IMR-90 (cell line): ENCODE measurements around the gene PLCL1. TPM values are rescaled to one million over a fixed set of nuclear protein-coding genes. Genes with fewer than 3 reads are reported as not detected.

Experiments used
- ATAC-seq: fragments of 200-7000 bp; cut with Tn5 transposase; 2 replicates; pipeline ENCODE4 v1.9.1; 2020; ENCODE audit warnings: low read depth, mild to moderate bottlenecking, moderate library complexity
- BruUV-seq: library from RNA; stranded (reverse); fragments of 400-500 nt; replicated peaks from 2 replicates; lab custom pipeline; 2021; lab: Mats Ljungman, UMichigan
- CTCF ChIA-PET: fragments of 300-600 bp; formaldehyde crosslinking; extraction: SDS; loops from one replicate; lab custom pipeline; 2021; ENCODE audit warnings: antibody characterized with exemption; lab: Yijun Ruan, JAX
- POLR2A ChIA-PET: fragments of 300-600 bp; sonication (Branson Sonifier 250); formaldehyde crosslinking; loops from one replicate; lab custom pipeline; 2022; ENCODE audit warnings: antibody characterized with exemption; ENCODE audit not compliant: unreplicated experiment; lab: Charles Lee
- DNase-seq: peaks from one replicate; pipeline ENCODE4 v3.0.0; 2013
- H2AFZ ChIP-seq: replicated peaks from 2 replicates; pipeline ENCODE3; 2013; ENCODE audit warnings: low read length, mild to moderate bottlenecking; ENCODE audit not compliant: poor library complexity
- H2AK5ac ChIP-seq: 2 replicates; pipeline ENCODE4 v1.6.1; 2013; ENCODE audit warnings: low read depth, low read length, inconsistent platforms
- H2AK9ac ChIP-seq: replicated peaks from 2 replicates; pipeline ENCODE3; 2013; ENCODE audit warnings: mild to moderate bottlenecking, low read depth, low read length, moderate library complexity; ENCODE audit not compliant: poor library complexity
- H2BK120ac ChIP-seq: 2 replicates; pipeline ENCODE4 v1.6.1; 2013; ENCODE audit warnings: low read depth, low read length, inconsistent platforms
- H2BK15ac ChIP-seq: 3 replicates; pipeline ENCODE4 v1.6.1; 2013; ENCODE audit warnings: low read depth, low read length, inconsistent platforms
- H2BK20ac ChIP-seq: 2 replicates; pipeline ENCODE4 v1.6.1; 2013; ENCODE audit warnings: low read depth, mild to moderate bottlenecking, inconsistent platforms, low read length, moderate library complexity
- H2BK5ac ChIP-seq: 2 replicates; pipeline ENCODE4 v1.6.1; 2013; ENCODE audit warnings: mild to moderate bottlenecking, low read depth, low read length, inconsistent platforms; ENCODE audit not compliant: poor library complexity, severe bottlenecking
- H3K14ac ChIP-seq: replicated peaks from 2 replicates; pipeline ENCODE4 v1.6.1; 2013; ENCODE audit warnings: low read depth, low read length, inconsistent platforms
- H3K18ac ChIP-seq: 2 replicates; pipeline ENCODE4 v1.6.1; 2013; ENCODE audit warnings: low read depth, low read length, control low read depth
- H3K23ac ChIP-seq: 2 replicates; pipeline ENCODE4 v1.6.1; 2013; ENCODE audit warnings: low read depth, low read length, inconsistent platforms
- H3K27ac ChIP-seq: 2 replicates; pipeline ENCODE4 v1.5.1; 2013; ENCODE audit warnings: mild to moderate bottlenecking, control low read depth, low read length; ENCODE audit not compliant: insufficient read depth
- H3K27me3 ChIP-seq: 2 replicates; pipeline ENCODE4 v1.6.1; 2013; ENCODE audit warnings: low read length; ENCODE audit not compliant: control insufficient read depth, insufficient read depth
- H3K36me3 ChIP-seq: 2 replicates; pipeline ENCODE4 v1.6.1; 2013; ENCODE audit warnings: low read length, mixed read lengths; ENCODE audit not compliant: control insufficient read depth, insufficient read depth
- H3K4ac ChIP-seq: 2 replicates; pipeline ENCODE4 v1.6.1; 2013; ENCODE audit warnings: low read depth, low read length, inconsistent platforms
- H3K4me1 ChIP-seq: 2 replicates; pipeline ENCODE4 v1.6.1; 2013; ENCODE audit warnings: low read length, mixed read lengths; ENCODE audit not compliant: control insufficient read depth, insufficient read depth
- H3K4me2 ChIP-seq: 2 replicates; pipeline ENCODE4 v1.6.1; 2013; ENCODE audit warnings: low read depth, mild to moderate bottlenecking, control low read depth, low read length, moderate library complexity
- H3K4me3 ChIP-seq: 2 replicates; pipeline ENCODE4 v1.5.1; 2013; ENCODE audit warnings: low read depth, mild to moderate bottlenecking, control low read depth, low read length, moderate library complexity; ENCODE audit not compliant: insufficient read depth
- H3K56ac ChIP-seq: 2 replicates; pipeline ENCODE4 v1.6.1; 2013; ENCODE audit warnings: low read length, inconsistent platforms; ENCODE audit not compliant: insufficient read depth; ENCODE audit errors: extremely low read depth
- H3K79me1 ChIP-seq, 2 experiments: 2 replicates each; pipeline ENCODE4 v1.6.1; 2013; ENCODE audit warnings: low read length in 2 of 2, inconsistent platforms in 1 of 2, low read depth in 1 of 2
- H3K9ac ChIP-seq: 2 replicates; pipeline ENCODE4 v1.6.1; 2013; ENCODE audit warnings: low read depth, low read length, control low read depth
- H3K9me1 ChIP-seq: 2 replicates; pipeline ENCODE4 v1.6.1; 2013; ENCODE audit warnings: low read length, inconsistent platforms; ENCODE audit not compliant: insufficient read depth
- H3K9me3 ChIP-seq: 2 replicates; pipeline ENCODE4 v1.6.1; 2013; ENCODE audit warnings: low read length; ENCODE audit not compliant: control insufficient read depth, insufficient read depth
- H4K20me1 ChIP-seq: 2 replicates; pipeline ENCODE4 v1.6.1; 2013; ENCODE audit warnings: low read length, inconsistent platforms; ENCODE audit not compliant: insufficient read depth
- H4K5ac ChIP-seq: 2 replicates; pipeline ENCODE4 v1.6.1; 2013; ENCODE audit warnings: mild to moderate bottlenecking, low read depth, low read length, control low read depth
- H4K8ac ChIP-seq, 2 experiments: 2 replicates each; pipeline ENCODE4 v1.6.1; 2013; ENCODE audit warnings: low read depth in 2 of 2, low read length in 2 of 2, control low read depth in 1 of 2, inconsistent platforms in 1 of 2
- H4K91ac ChIP-seq: 2 replicates; pipeline ENCODE4 v1.6.1; 2013; ENCODE audit warnings: low read depth, low read length, inconsistent platforms; ENCODE audit not compliant: insufficient read depth
- BHLHE40 ChIP-seq: fragments of 150-350 bp; IDR thresholded peaks from 2 replicates; pipeline ENCODE4 v1.6.1; 2016; ENCODE audit warnings: mild to moderate bottlenecking, low read depth, low read length
- CHD1 ChIP-seq: IDR thresholded peaks from 2 replicates; pipeline ENCODE4 v1.6.1; 2012; ENCODE audit warnings: low read depth, low read length, improper control_type of control experiment
- FOS ChIP-seq: fragments of 150-350 bp; IDR thresholded peaks from 2 replicates; pipeline ENCODE4 v1.6.1; 2016; ENCODE audit warnings: low read depth, low read length
- MAFK ChIP-seq: IDR thresholded peaks from 2 replicates; pipeline ENCODE4 v1.6.1; 2012; ENCODE audit warnings: low read depth, low read length, improper control_type of control experiment
- MAZ ChIP-seq: IDR thresholded peaks from 2 replicates; pipeline ENCODE4 v1.6.1; 2012; ENCODE audit warnings: low read depth, mild to moderate bottlenecking, low read length, improper control_type of control experiment, moderate library complexity, borderline replicate concordance
- MXI1 ChIP-seq: IDR thresholded peaks from 2 replicates; pipeline ENCODE4 v1.6.1; 2012; ENCODE audit warnings: low read depth, mild to moderate bottlenecking, low read length, moderate library complexity, borderline replicate concordance
- NFE2L2 ChIP-seq: fragments of 150-350 bp; IDR thresholded peaks from 2 replicates; pipeline ENCODE4 v1.6.1; 2016; ENCODE audit warnings: low read depth, mild to moderate bottlenecking, low read length
- POLR2A ChIP-seq: IDR thresholded peaks from 2 replicates; pipeline ENCODE4 v1.6.1; 2012; ENCODE audit warnings: mild to moderate bottlenecking, low read depth, low read length
- RAD21 ChIP-seq: IDR thresholded peaks from 2 replicates; pipeline ENCODE4 v1.6.1; 2012; ENCODE audit warnings: low read length, improper control_type of control experiment
- SMC3 ChIP-seq: fragments of 150-350 bp; IDR thresholded peaks from 2 replicates; pipeline ENCODE4 v1.6.1; 2016; ENCODE audit warnings: low read depth, mild to moderate bottlenecking, antibody characterized with exemption, low read length, moderate library complexity
- WGBS, 2 experiments: methylation state at CpG; one replicate each; pipeline versions ENCODE4 v1.1.5 to v1.1.7; 2013; ENCODE audit warnings: missing lambda C conversion rate in 2 of 2; ENCODE audit not compliant: insufficient read length in 1 of 2; ENCODE audit errors: extremely low coverage in 2 of 2; 5-methylcytosine and 5-hydroxymethylcytosine counted together
- dilution Hi-C: fragments of 300-500 bp; cut with HindIII; formaldehyde crosslinking; loops from one replicate; pipeline ENCODE4 v1.14.3; 2018; ENCODE audit warnings: low sequenced_read_pairs; ENCODE audit not compliant: unreplicated experiment
- in situ Hi-C: fragments of 300-500 bp; cut with MboI; formaldehyde crosslinking; loops from 3 replicates; pipeline ENCODE4 v1.14.3; 2019; ENCODE audit warnings: low sequenced_read_pairs, inconsistent platforms, mixed read lengths
- intact Hi-C: fragments of 100-400 bp; cut with micrococcal nuclease; formaldehyde crosslinking; loops from 2 replicates; pipeline ENCODE4 v1.10.0; 2022
- polyA plus RNA-seq, 3 experiments: library from polyadenylated mRNA; depleted of rRNA; stranded (reverse); fragments of >200 nt; gene quantifications; 2 replicates each; pipeline ENCODE4 v1.2.3, GENCODE V29; 2012; ENCODE audit warnings: low replicate concordance in 1 of 3
- total RNA-seq: library from RNA; depleted of rRNA; stranded (reverse); fragments of >200 nt; gene quantifications from 2 replicates; pipeline ENCODE4 v1.2.3, GENCODE V29; 2012
- TF ChIP-seq, protein P1 (sequence below): conservative IDR thresholded peaks from 2 replicates; pipeline ENCODE4 v1.5.1; 2012; ENCODE audit warnings: mild to moderate bottlenecking, low read depth, low read length, improper control_type of control experiment
- TF ChIP-seq, protein P2 (sequence below): fragments of 150-350 bp; IDR thresholded peaks from 2 replicates; pipeline ENCODE4 v1.6.1; 2017; ENCODE audit warnings: mild to moderate bottlenecking, antibody characterized with exemption, low read length, low read depth

PLCL1 gene
- total and polyA plus RNA-seq, 2 of the 4 experiments (the other 2 are of a cell fraction) = 0.14 to 0.18 TPM

DNA sequence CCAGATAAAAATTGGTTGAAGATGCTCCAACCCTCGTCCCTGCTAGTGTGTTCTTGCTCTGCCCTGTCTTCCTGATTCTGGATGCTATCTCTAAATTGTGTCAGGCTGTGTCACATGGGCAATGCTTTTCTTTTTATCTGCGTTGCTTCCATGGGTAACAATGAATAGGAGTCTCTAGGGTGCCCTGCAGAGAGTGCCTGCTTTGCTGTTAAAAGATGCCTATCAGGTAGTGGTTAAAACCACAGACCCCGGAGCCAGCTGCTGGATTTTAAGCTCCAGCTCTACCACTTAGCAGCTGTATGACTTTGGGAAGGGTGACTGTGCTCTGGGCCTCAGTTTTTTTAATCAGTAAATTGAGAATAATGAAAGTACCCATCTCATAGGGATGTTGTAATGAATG is 340.3 kb downstream of the PLCL1 start:
- no peaks in the 10 kb centered on the region for H3K79me1 ChIP-seq
- intact Hi-C loops (no loop called here), dilution Hi-C loops (no loop called here), in situ Hi-C loops (no loop called here)
- H3K36me3 ChIP-seq = no peaks in the 10 kb centered on the region
- H3K18ac ChIP-seq = no peak overlapping the region
- no peak overlapping the region for H3K14ac ChIP-seq
- no TSS peak for BruUV-seq
- H3K4me1 ChIP-seq = no peaks in the 10 kb centered on the region
- no peak overlapping the region for H2BK5ac ChIP-seq
- H3K27ac ChIP-seq = no peak overlapping the region
- H4K8ac ChIP-seq = no peak overlapping the region
- ChIA-PET POLR2A (no interaction called here), CTCF (no interaction called here)
- H3K4me2 ChIP-seq = no peak overlapping the region
- H2AK5ac ChIP-seq = no peak overlapping the region
- H3K9me1 ChIP-seq = no peaks in the 10 kb centered on the region
- H2BK15ac ChIP-seq = no peak overlapping the region
- ATAC-seq = no peak
- H3K4ac ChIP-seq = no peak overlapping the region
- no peaks in the 10 kb centered on the region for H3K27me3 ChIP-seq
- no peak overlapping the region for H2BK120ac ChIP-seq
- no peak overlapping the region for H3K9ac ChIP-seq
- no CpG with 5 or more reads among the region's 3 CpGs for WGBS, 2 experiments
- H4K5ac ChIP-seq = no peak overlapping the region
- no peak for DNase-seq
- no peak overlapping the region for H3K56ac ChIP-seq
- H2AK9ac ChIP-seq = no peak overlapping the region
- no peak overlapping the region for H3K4me3 ChIP-seq
- H3K23ac ChIP-seq = no peak overlapping the region
- TF ChIP-seq POLR2A (no peak), NFE2L2 (no peak), SMC3 (no peak), FOS (no peak), RAD21 (no peak), MAZ (no peak), MAFK (no peak), MXI1 (no peak), CHD1 (no peak), BHLHE40 (no peak)
- TF ChIP-seq, protein P1, sequence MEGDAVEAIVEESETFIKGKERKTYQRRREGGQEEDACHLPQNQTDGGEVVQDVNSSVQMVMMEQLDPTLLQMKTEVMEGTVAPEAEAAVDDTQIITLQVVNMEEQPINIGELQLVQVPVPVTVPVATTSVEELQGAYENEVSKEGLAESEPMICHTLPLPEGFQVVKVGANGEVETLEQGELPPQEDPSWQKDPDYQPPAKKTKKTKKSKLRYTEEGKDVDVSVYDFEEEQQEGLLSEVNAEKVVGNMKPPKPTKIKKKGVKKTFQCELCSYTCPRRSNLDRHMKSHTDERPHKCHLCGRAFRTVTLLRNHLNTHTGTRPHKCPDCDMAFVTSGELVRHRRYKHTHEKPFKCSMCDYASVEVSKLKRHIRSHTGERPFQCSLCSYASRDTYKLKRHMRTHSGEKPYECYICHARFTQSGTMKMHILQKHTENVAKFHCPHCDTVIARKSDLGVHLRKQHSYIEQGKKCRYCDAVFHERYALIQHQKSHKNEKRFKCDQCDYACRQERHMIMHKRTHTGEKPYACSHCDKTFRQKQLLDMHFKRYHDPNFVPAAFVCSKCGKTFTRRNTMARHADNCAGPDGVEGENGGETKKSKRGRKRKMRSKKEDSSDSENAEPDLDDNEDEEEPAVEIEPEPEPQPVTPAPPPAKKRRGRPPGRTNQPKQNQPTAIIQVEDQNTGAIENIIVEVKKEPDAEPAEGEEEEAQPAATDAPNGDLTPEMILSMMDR = no peak
- TF ChIP-seq, protein P2, sequence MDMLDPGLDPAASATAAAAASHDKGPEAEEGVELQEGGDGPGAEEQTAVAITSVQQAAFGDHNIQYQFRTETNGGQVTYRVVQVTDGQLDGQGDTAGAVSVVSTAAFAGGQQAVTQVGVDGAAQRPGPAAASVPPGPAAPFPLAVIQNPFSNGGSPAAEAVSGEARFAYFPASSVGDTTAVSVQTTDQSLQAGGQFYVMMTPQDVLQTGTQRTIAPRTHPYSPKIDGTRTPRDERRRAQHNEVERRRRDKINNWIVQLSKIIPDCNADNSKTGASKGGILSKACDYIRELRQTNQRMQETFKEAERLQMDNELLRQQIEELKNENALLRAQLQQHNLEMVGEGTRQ = no peak
- no peak overlapping the region for H2AFZ ChIP-seq
- no peak overlapping the region for H4K91ac ChIP-seq
- H4K20me1 ChIP-seq = no peaks in the 10 kb centered on the region
- H2BK20ac ChIP-seq = no peak overlapping the region
- no peaks in the 10 kb centered on the region for H3K9me3 ChIP-seq
